ENCODE results near the gene SULT6B1. TPM values are rescaled to one million over a fixed set of nuclear protein-coding genes. Genes with fewer than 3 reads are reported as not detected.
"Not testable (repeated sequence)": the region's sequence is repeated elsewhere in the genome, so short reads cannot be mapped to it uniquely, and the experiment has no call there.

Gene SULT6B1
- total RNA-seq = not detected
- not detected for polyA plus RNA-seq

GRCh38 chr2:37188570-37188969, at the start of gene SULT6B1:
Gene SULT6B1 (minus strand): TSS chr2:37188670. CDS start chr2:37188640, 30 bp downstream.
- Mint-ChIP-seq H3K4me1 (no peaks in the 10 kb centered on the region), H3K36me3 (no peaks in the 10 kb centered on the region), H3K27me3 (peaks cover 12 to 16% of the 10 kb centered on the region in 2 donors), H3K27ac (no peak within 1 kb of the TSS), H3K9me3 (no peaks in the 10 kb centered on the region), H3K4me3 (no peak within 1 kb of the TSS)
- Histone ChIP-seq H3K27ac (ENCODE audit: low read depth, low read length) (no peak within 1 kb of the TSS), H3K27me3 (ENCODE audit: insufficient read depth, low read length, poor library complexity, severe bottlenecking) (no peaks in the 10 kb centered on the region), H3K4me3 (ENCODE audit: low read length) (no peak within 1 kb of the TSS), H3K9me3 (ENCODE audit: low read length) (no peaks in the 10 kb centered on the region), H3K4me1 (ENCODE audit: insufficient read depth, low read length) (no peaks in the 10 kb centered on the region), H3K36me3 (ENCODE audit: insufficient read depth, low read length) (no peaks in the 10 kb centered on the region)
- CTCF ChIA-PET = no interaction called here
- POLR2A ChIA-PET = no interaction called here
- no peak for DNase-seq

GRCh38 chr2:37232131-37232933, 43.9 kb upstream of the SULT6B1 start:
- H3K9me3 ChIP-seq (ENCODE audit: low read length) = no peaks in the 10 kb centered on the region
- ChIA-PET CTCF (interaction anchor here (0.9 to 1.4 kb wide), 6 partner anchors 8 to 158 kb away, joined by 3 to 5 read pairs (median 3); partner anchors contain the start of gene CEBPZOS), POLR2A (interaction anchor here (0.8 to 1.7 kb wide), 10 partner anchors 11 to 266 kb away, joined by 3 to 7 read pairs (median 4); partner anchors contain the start of genes EIF2AK2, PRKD3 and STRN)
- peaks cover 19 to 48% (median 28%) of the 10 kb centered on the region in 3 donors for H3K4me1 Mint-ChIP-seq
- no peaks in the 10 kb centered on the region for H3K9me3 Mint-ChIP-seq
- H3K36me3 Mint-ChIP-seq = peaks cover 4 to 34% (median 17%) of the 10 kb centered on the region in 3 donors
- peak overlapping the region; percentile 87 for H3K4me3 ChIP-seq (ENCODE audit: low read length)
- H3K4me3 Mint-ChIP-seq = no peak overlapping the region
- H3K27ac Mint-ChIP-seq = no peak overlapping the region
- H3K36me3 ChIP-seq (ENCODE audit: insufficient read depth, low read length) = peaks cover 12% of the 10 kb centered on the region
- no peaks in the 10 kb centered on the region for H3K27me3 ChIP-seq (ENCODE audit: insufficient read depth, low read length, poor library complexity, severe bottlenecking)
- H3K27ac ChIP-seq (ENCODE audit: low read depth, low read length) = peak overlapping the region; percentile 80
- peaks cover 38% of the 10 kb centered on the region for H3K4me1 ChIP-seq (ENCODE audit: insufficient read depth, low read length)
- peak in 1 of 5 donors; percentile 1 for DNase-seq
- H3K27me3 Mint-ChIP-seq = no peaks in the 10 kb centered on the region

- H3K4me1 ChIP-seq (ENCODE audit: insufficient read depth, low read length) = peaks cover 44% of the 10 kb centered on the region
- H3K36me3 Mint-ChIP-seq = peaks cover 4 to 36% (median 17%) of the 10 kb centered on the region in 3 donors
- H3K27me3 Mint-ChIP-seq = no peaks in the 10 kb centered on the region
- ChIA-PET POLR2A (interaction anchor here (0.8 to 1.7 kb wide), 10 partner anchors 12 to 265 kb away, joined by 3 to 7 read pairs (median 4); partner anchors contain the start of genes EIF2AK2, PRKD3 and STRN), CTCF (interaction anchor here (0.9 to 1.4 kb wide), 6 partner anchors 9 to 159 kb away, joined by 3 to 5 read pairs (median 3); partner anchors contain the start of gene CEBPZOS)
- H3K4me1 Mint-ChIP-seq = peaks cover 19 to 54% (median 35%) of the 10 kb centered on the region in 3 donors
- H3K4me3 ChIP-seq (ENCODE audit: low read length) = peak within 1 kb of the TSS; percentile 87
- peak within 1 kb of the TSS; percentile 80 for H3K27ac ChIP-seq (ENCODE audit: low read depth, low read length)
- no peaks in the 10 kb centered on the region for H3K9me3 Mint-ChIP-seq
- H3K4me3 Mint-ChIP-seq = no peak within 1 kb of the TSS
- no peaks in the 10 kb centered on the region for H3K9me3 ChIP-seq (ENCODE audit: low read length)
- peaks cover 17% of the 10 kb centered on the region for H3K36me3 ChIP-seq (ENCODE audit: insufficient read depth, low read length)
- no peaks in the 10 kb centered on the region for H3K27me3 ChIP-seq (ENCODE audit: insufficient read depth, low read length, poor library complexity, severe bottlenecking)
- peak; percentile 77 to 94 (median 84) for DNase-seq
- H3K27ac Mint-ChIP-seq = no peak within 1 kb of the TSS
Observed at GRCh38 chr2:37231241-37232130, 43.0 kb upstream of the SULT6B1 start, which contains the start of the genes CEBPZ and NDUFAF7. Gene CEBPZ (minus strand): TSS chr2:37231596. CDS start chr2:37231567, 29 bp downstream. Gene NDUFAF7 (plus strand): TSS chr2:37231658. CDS start chr2:37231706, 48 bp downstream.

- H3K36me3 Mint-ChIP-seq = peaks cover 0 to 38% (median 15%) of the 10 kb centered on the region in 3 donors
- H3K4me3 Mint-ChIP-seq = no peak overlapping the region
- H3K4me1 Mint-ChIP-seq = peaks cover 19 to 56% (median 39%) of the 10 kb centered on the region in 3 donors
- H3K27me3 ChIP-seq (ENCODE audit: insufficient read depth, low read length, poor library complexity, severe bottlenecking) = no peaks in the 10 kb centered on the region
- H3K9me3 ChIP-seq (ENCODE audit: low read length) = no peaks in the 10 kb centered on the region
- peaks cover 44% of the 10 kb centered on the region for H3K4me1 ChIP-seq (ENCODE audit: insufficient read depth, low read length)
- H3K9me3 Mint-ChIP-seq = no peaks in the 10 kb centered on the region
- H3K27ac Mint-ChIP-seq = no peak overlapping the region
- peak overlapping the region; percentile 80 for H3K27ac ChIP-seq (ENCODE audit: low read depth, low read length)
- no peak for DNase-seq
- ChIA-PET CTCF (no interaction called here), POLR2A (no interaction called here)
- H3K27me3 Mint-ChIP-seq = no peaks in the 10 kb centered on the region
- peaks cover 17% of the 10 kb centered on the region for H3K36me3 ChIP-seq (ENCODE audit: insufficient read depth, low read length)
- H3K4me3 ChIP-seq (ENCODE audit: low read length) = peak overlapping the region; percentile 87
Observed at GRCh38 chr2:37230581-37230980, 42.1 kb upstream of the SULT6B1 start.

GRCh38 chr2:37228788-37229187, 40.3 kb upstream of the SULT6B1 start:
- Histone ChIP-seq H3K4me3 (ENCODE audit: low read length) (no peak overlapping the region), H3K36me3 (ENCODE audit: insufficient read depth, low read length) (peaks cover 20% of the 10 kb centered on the region), H3K27me3 (ENCODE audit: insufficient read depth, low read length, poor library complexity, severe bottlenecking) (no peaks in the 10 kb centered on the region), H3K4me1 (ENCODE audit: insufficient read depth, low read length) (peaks cover 52% of the 10 kb centered on the region), H3K27ac (ENCODE audit: low read depth, low read length) (no peak overlapping the region), H3K9me3 (ENCODE audit: low read length) (no peaks in the 10 kb centered on the region)
- peaks cover 0 to 37% (median 7%) of the 10 kb centered on the region in 3 donors for H3K36me3 Mint-ChIP-seq
- H3K9me3 Mint-ChIP-seq = no peaks in the 10 kb centered on the region
- peak overlapping the region in 1 of 7 donors; percentile 77 for H3K4me3 Mint-ChIP-seq
- POLR2A ChIA-PET = no interaction called here
- peaks cover 19 to 55% (median 42%) of the 10 kb centered on the region in 3 donors for H3K4me1 Mint-ChIP-seq
- CTCF ChIA-PET = no interaction called here
- no peak for DNase-seq
- H3K27me3 Mint-ChIP-seq = no peaks in the 10 kb centered on the region
- H3K27ac Mint-ChIP-seq = peak overlapping the region in 2 of 8 donors; percentile 8 to 51

GRCh38 chr2:37226863-37227262, 38.4 kb upstream of the SULT6B1 start:
- ChIA-PET POLR2A (no interaction called here), CTCF (no interaction called here)
- Mint-ChIP-seq H3K4me3 (peak overlapping the region in 3 of 7 donors; percentile 10 to 34 (median 31)), H3K27me3 (no peaks in the 10 kb centered on the region), H3K9me3 (no peaks in the 10 kb centered on the region), H3K36me3 (peaks cover 0 to 56% (median 14%) of the 10 kb centered on the region in 3 donors), H3K4me1 (peaks cover 32 to 68% (median 50%) of the 10 kb centered on the region in 3 donors), H3K27ac (peak overlapping the region in 1 of 8 donors; percentile 84)
- Histone ChIP-seq H3K36me3 (ENCODE audit: insufficient read depth, low read length) (peaks cover 33% of the 10 kb centered on the region), H3K27ac (ENCODE audit: low read depth, low read length) (no peak overlapping the region), H3K4me3 (ENCODE audit: low read length) (no peak overlapping the region), H3K9me3 (ENCODE audit: low read length) (no peaks in the 10 kb centered on the region), H3K27me3 (ENCODE audit: insufficient read depth, low read length, poor library complexity, severe bottlenecking) (no peaks in the 10 kb centered on the region), H3K4me1 (ENCODE audit: insufficient read depth, low read length) (peaks cover 41% of the 10 kb centered on the region)
- no peak for DNase-seq

GRCh38 chr2:37225129-37225528, 36.7 kb upstream of the SULT6B1 start:
- Histone ChIP-seq H3K36me3 (ENCODE audit: insufficient read depth, low read length) (peaks cover 45% of the 10 kb centered on the region), H3K4me1 (ENCODE audit: insufficient read depth, low read length) (peaks cover 36% of the 10 kb centered on the region)
- H3K4me3 ChIP-seq (ENCODE audit: low read length); DNase-seq; CTCF ChIA-PET; H3K9me3 Mint-ChIP-seq; H3K9me3 ChIP-seq (ENCODE audit: low read length); H3K27me3 Mint-ChIP-seq; POLR2A ChIA-PET; H3K27ac ChIP-seq (ENCODE audit: low read depth, low read length); H3K27me3 ChIP-seq (ENCODE audit: insufficient read depth, low read length, poor library complexity, severe bottlenecking): not testable (repeated sequence)
- Mint-ChIP-seq H3K27ac (peak overlapping the region in 5 of 8 donors; percentile 11 to 76 (median 56)), H3K4me3 (peak overlapping the region in 4 of 7 donors; percentile 2 to 73 (median 8)), H3K4me1 (peaks cover 41 to 73% (median 50%) of the 10 kb centered on the region in 3 donors), H3K36me3 (peaks cover 0 to 73% (median 17%) of the 10 kb centered on the region in 3 donors)

All from CD8-positive, alpha-beta memory T cell (primary cell).